HG02981 (cell line): Measurements from ENCODE around the gene ANKRD40.

Source experiments
- ATAC-seq: cut with Tn5 transposase; IDR thresholded peaks from one replicate; pipeline ENCODE4 v1.9.1; 2021; ENCODE audit warnings: mild to moderate bottlenecking, moderate library complexity; ENCODE audit not compliant: unreplicated experiment

ANKRD40 gene

DNA sequence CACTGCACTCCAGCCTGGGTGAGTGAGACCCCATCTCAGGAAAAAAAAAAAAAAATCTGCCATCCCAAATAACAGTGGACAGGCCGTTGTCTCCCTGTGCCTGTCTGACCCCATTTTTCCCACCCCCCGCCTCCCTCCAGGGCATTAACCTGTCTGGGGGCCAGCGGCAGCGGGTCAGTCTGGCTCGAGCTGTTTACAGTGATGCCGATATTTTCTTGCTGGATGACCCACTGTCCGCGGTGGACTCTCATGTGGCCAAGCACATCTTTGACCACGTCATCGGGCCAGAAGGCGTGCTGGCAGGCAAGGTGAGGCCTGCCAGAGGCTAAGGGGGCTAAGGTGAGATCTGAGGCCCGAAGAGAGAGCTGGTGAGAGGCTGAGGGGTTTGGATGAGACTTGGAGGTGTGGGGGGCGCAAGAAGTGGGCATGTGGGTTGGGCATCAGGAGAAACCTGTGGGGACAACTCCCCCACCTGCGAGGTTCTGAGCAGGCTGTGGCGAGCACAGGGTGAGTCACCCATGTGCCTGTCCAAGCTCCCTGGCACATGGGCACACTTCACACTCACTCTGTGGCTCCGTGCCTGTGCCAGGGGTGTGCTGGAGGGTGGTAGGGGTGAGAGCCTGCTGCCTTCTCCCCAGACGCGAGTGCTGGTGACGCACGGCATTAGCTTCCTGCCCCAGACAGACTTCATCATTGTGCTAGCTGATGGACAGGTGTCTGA lies 34.7 kb downstream of the ANKRD40 start:
- no peak for ATAC-seq

DNA sequence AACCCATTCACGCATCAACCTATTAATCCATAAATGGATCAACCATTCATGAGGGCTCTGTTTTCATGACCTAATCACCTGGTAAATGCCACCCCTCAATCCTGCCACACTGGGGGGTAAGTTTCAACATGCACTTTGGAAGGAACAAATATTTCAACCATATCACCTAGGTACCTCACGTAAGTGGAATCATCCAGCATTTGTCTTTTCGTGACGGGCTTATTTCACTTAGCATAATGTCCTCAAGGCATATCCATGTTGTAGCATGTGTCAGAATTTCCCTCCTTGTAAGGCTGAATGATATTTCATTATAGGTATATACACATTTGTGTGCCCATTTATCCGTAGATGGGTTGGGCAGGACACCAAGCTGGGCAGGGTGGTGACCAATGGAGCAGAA lies 35.6 kb downstream of the ANKRD40 start:
- no peak for ATAC-seq

DNA sequence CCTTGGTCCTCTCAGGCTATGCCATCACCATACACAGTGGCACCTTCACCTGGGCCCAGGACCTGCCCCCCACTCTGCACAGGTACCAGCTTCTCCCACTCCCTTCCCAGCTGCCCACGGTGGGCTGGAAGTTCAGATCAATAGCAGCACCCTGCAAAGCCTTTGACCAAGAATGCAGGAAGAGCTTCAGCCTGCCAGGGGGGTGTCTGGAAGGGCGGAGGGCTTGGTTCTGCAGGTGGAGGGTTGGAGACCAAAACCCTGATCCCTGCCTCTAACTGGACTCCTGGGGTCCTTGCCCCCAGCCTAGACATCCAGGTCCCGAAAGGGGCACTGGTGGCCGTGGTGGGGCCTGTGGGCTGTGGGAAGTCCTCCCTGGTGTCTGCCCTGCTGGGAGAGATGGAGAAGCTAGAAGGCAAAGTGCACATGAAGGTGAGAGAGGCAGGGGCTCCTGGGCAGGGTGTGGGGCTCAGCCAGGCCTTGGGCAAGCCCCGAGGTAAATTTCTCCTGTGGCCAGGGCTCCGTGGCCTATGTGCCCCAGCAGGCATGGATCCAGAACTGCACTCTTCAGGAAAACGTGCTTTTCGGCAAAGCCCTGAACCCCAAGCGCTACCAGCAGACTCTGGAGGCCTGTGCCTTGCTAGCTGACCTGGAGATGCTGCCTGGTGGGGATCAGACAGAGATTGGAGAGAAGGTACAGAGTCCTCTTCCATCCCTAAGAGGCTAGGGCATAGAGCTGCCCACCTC lies 38.7 kb downstream of the ANKRD40 start:
- no peak for ATAC-seq

DNA sequence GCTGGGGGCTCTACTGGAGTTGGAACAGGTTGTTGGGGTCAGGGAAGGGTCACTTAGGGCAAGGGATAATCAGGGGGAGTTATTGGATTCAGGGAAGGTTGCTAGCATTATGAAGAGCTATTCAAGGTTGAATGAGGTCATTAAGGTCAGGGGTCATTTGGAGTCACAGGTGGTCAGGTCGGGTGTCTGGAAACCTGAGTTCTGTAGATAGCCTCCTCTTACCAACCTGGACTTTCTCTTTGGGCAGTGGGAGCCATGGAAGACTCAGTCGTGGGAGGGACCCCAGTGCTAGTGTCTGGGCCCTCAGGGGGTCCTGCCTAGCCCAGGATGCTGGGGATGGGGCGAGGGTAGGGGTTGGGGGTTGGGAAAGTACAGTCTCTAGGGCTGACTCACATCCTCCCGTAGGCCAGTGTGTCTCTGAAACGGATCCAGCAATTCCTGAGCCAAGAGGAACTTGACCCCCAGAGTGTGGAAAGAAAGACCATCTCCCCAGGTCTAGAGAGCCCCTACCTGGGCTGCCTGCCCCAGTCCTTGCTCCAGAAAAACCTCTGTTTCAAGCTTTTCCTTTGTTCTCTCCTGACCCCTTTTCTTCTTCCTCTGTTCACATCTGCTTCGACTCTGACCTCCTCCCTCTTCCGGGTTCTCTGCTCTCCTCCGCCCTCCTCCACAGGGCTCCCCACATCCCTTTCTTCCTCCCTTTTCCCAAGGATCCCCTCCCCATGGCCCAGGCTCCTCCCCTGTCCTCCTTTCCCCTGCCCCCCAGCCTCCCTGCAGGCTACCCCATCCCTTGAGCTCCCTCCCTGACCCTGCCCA lies 39.5 kb downstream of the ANKRD40 start:
- no peak for ATAC-seq

DNA sequence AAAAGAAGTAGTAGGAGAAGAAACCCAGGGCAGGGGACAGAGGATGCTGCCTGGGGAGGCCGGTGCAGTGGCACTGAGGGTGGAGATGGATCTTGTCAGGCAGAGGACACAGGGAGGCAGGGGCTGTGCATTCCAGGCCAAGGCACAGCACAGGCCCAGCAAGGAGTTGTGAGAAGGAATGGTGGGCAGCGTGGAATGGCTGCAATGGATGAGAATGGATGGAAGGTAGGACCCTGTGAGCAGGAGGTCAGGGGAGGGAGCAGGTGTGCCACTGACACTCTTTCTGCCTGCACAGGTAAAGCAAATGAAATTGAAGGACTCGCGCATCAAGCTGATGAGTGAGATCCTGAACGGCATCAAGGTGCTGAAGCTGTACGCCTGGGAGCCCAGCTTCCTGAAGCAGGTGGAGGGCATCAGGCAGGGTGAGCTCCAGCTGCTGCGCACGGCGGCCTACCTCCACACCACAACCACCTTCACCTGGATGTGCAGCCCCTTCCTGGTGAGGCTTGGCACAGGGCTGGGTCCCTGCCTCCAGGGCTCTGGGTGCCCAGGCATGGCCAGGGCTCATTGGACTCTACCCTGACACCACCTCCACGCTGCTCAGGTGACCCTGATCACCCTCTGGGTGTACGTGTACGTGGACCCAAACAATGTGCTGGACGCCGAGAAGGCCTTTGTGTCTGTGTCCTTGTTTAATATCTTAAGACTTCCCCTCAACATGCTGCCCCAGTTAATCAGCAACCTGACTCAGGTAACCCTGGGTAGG lies 40.3 kb downstream of the ANKRD40 start:
- ATAC-seq = no peak

DNA sequence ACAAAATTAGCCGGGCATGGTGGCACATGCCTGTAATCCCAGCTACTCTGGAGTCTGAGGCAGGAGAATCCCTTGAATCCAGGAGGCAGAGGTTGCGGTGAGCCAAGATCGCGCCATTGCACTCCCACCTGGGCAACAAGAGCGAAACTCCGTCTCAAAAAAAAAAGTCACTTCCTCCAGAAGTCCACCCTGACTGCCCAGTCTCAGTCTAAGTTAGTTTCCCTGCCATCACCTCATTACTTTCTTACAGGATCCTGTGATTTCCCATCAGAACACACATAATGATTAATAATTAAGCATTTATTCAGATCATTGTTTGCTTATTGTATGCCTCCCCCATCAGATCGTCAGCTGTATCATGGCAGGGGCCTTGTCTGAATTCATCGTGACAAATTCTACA lies 41.4 kb downstream of the ANKRD40 start:
- no peak for ATAC-seq

DNA sequence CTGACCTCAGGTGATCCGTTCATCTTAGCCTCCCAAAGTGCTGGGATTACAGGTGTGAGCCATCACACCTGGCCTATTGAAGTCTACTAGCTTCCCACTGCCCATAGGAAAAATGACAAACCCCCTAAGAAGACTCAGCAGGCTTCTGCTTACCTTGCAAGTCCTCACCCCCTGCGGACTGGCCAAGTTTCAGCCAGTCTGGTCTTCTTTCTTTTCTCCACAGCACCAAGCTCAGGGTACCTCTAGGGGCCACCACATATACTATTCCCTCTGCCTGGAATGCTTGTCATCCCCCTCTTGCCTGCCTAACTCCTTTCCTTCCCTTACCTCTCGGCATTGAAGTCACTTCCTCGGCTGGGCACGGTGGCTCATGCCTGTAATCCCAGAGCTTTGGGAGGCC lies 41.9 kb downstream of the ANKRD40 start:
- no peak for ATAC-seq

DNA sequence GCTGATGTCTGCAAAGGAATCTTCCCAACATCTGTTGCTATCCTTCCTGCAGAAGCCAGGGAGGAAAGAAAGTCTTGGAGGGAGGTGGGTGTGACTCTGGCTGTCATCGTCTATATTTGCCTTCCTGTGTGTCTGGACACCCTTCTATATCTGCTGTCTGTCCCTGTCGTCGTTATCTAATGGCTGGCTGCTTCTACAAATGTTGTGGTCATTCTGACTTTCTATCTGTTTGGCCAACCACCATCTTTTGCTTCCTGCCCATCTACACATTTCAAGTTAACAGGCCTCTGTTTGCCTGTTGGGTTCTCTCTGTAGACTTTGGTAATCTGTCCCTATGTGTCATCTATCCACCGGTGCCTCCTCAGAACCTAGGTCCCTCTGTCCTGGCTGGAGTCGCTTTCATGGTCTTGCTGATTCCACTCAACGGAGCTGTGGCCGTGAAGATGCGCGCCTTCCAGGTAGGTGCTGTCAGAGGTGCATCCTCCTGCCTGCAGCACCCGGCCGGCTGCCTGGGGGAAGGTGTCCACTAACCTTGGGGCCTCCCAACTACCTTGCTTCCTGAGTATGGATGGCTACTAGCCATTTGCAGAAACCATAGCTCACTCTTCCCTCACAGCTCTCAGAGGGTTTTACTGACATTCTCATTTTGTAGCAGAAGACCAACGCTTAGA lies 42.8 kb downstream of the ANKRD40 start:
- ATAC-seq = no peak

DNA sequence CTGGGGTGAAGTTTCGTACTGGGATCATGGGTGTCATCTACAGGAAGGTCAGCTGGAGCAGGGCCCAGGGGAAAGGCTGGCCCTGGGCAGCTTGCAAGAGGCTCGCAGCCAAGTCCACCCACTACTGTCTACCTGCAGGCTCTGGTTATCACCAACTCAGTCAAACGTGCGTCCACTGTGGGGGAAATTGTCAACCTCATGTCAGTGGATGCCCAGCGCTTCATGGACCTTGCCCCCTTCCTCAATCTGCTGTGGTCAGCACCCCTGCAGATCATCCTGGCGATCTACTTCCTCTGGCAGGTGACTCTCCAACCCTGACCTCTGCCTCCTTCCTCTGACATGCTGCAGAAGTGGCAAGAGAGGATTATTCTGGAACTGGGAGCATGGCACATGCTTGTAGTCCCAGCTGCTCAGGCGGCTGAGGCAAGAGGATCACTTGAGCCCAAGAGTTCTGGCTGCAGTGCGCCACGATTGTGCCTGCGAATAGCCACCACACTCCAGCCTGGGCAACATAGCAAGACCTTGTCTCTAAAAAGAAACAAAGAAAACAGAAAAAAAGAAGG lies 43.8 kb downstream of the ANKRD40 start:
- ATAC-seq = no peak

DNA sequence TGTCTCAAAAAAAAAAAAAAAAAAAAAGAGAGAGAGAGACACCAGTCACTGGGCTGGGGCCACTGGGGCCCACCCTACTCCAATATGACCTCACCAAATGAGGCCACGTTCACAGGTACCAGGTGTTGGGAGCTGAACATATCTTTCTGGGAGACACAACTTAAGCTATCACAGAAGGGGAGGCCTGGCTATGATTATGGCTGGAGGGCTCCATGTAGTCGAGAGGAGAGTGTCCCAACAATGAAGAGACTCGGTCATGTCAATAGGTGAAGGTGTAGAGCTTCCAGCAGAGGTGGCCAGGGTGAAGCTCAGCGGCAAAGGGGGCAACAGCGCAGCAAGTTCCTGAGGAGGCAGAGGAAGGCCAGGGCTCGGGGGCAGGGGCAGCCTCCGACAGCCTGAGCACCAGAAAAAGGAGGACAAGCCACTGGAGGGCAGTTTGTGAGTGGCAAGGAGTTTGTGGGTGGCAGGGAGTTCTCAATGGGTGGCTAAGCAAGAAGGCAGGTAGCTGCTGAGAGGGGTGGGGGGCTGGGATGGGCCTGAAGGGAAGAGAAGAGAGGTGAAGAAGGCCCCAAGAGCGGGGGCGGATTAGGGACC lies 45.0 kb downstream of the ANKRD40 start:
- no peak for ATAC-seq

DNA sequence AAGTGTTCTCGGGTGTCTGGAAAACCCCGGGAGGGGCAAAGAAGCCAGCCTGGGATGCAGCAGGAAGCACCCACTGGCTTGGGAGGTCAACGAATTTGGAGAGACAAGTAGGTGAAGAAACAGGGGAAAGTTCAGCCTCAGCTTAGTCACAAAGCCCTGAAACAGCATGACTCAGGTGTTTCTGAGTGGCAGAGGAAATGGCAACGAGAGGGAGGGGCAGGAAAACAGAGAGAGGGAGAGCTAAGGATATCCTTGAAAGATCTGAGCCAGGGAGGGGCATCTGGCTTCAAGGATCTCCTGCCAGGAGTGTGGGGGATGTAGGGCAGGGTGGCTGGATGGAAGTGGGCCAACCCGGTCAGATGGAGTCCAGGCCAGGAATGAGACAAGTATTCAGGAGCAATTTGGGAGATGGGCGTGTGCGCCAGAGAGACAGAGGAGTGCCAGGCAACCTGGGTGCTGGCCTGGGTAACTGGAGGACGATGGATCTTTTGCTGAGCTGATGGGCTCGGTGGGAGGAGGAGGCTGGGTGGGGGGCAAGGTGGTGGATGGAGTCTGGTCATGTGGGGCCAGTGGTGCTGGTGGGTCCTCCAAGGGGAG lies 45.8 kb downstream of the ANKRD40 start:
- no peak for ATAC-seq

DNA sequence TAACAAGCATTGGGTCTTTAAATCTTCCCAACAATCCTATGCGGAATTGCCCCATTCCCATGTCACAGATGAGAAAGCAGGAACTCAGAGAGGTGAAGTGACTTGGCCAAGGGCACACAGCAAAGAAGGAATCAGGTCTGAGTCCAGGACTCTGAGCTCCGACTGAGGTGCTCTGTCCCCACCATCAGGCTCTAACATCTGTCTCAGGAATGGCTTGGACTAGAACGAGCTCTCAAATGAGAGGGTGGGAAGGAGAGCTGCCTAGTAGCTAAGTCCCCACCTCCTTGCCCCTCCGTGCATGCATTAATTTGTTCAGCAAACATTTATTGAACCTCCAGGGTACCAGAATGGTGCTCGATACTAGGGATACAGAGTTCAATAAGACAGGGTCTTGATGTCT lies 46.4 kb downstream of the ANKRD40 start:
- ATAC-seq = no peak

DNA sequence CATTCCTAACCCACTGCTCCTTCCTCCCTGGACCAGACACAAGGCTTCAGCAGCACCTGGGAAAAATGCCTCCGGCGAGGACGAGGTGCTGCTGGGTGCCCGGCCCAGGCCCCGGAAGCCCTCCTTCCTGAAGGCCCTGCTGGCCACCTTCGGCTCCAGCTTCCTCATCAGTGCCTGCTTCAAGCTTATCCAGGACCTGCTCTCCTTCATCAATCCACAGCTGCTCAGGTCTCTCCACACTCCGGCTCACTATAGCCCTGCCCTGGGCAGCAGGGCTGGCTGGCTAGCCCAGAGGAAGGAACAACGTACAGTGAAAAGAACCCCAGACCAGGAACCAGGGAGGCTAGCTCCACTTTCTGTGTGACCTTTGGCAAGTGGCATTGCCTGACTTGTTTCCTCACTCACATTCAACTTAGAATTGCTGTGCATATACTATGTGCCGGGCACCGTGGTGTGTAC lies 46.8 kb downstream of the ANKRD40 start:
- ATAC-seq = no peak

DNA sequence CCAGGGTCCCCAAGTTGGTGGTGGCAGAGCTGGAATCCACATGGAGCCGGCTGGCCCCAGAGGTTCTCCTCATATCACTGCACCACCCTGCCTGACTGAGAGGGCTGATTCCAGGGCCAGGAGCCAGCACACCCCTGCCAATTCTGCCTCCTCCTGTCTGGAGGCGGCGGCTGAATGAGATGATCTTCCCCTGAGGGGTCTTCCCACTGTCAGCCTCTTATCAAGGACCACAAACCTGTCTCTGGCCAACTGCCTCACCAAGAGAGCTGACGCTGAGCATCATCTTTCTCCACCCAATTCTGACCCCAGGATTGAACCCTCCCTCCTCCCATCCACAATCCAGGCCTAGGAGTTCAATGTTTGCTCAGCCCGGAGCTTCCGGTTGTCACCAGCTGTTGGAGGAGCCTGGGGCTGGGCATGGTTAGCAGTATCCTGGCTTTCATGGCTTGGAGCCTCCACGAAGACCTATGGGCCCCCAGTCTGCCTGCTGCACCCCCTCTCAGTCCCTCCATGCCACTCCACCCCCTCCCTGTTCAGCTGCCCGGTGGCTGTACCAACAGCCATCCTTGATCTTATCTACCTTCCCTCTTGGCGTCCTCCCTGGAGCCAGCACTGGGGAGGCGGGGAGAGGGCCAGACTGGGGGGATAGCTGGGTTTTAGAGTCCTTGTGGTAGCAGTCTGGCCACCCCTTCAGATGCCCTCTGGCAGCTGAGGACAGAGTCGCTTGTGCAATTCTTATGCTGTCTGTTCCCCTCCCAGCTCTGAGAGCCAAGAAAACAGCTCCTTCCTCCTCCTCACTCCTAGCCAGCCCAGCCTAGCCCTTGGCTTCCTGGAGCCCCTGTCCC lies 47.5 kb downstream of the ANKRD40 start:
- ATAC-seq = no peak

DNA sequence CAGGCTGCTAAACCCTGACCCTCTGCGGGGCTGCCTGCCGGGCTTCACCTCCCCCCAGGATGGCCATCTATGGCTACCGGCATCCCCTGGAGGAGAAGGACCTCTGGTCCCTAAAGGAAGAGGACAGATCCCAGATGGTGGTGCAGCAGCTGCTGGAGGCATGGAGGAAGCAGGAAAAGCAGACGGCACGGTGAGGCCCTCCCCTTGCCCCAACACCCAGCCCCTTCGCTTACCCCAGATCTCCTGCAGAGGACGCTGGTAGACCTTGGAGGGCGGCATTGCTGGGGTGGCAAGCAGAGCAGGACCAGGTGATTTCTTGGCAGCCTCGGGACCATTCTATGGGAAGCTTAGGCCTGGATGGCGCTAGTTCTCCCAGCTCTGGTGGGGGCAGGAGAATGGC lies 48.5 kb downstream of the ANKRD40 start:
- no peak for ATAC-seq

DNA sequence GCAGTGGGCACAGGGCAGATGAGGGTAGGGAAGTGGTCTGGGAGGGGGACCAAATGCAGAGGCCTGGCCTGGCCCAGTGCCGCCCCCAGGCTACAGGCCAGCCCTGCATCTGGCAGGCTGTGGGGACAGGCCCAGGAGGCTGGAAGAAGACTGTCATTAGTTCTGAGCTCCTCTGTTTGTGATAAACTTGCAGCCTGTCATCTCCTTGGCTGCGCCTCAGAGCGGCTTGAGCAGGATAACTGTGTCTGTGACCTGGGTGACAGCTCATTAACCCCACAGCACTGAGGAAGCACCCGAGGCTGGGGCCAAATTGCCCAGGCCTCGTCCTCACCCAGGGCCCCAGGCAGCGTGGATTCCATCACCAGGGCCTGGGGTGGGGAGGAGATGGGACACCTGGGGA lies 49.1 kb downstream of the ANKRD40 start:
- ATAC-seq = no peak

DNA sequence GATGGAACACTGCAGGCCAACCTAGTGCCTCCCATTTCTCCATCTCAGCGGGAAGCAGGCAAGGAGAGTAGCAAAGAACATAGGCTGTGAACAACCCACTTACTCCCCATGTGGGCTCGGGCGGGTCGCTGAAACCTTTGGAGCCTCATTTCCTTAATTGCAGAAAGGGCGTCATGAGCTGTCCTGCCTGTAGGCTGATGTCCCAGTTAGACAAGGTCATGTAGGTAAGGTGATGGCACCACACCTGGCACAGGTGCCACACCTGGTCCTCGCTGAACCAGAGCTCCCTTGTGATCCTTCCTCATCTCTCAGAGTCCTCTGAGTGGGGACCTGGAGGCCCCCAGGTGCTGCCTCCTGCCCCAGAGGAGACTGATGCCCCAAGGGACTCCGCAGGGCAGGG lies 50.1 kb downstream of the ANKRD40 start:
- ATAC-seq = no peak

DNA sequence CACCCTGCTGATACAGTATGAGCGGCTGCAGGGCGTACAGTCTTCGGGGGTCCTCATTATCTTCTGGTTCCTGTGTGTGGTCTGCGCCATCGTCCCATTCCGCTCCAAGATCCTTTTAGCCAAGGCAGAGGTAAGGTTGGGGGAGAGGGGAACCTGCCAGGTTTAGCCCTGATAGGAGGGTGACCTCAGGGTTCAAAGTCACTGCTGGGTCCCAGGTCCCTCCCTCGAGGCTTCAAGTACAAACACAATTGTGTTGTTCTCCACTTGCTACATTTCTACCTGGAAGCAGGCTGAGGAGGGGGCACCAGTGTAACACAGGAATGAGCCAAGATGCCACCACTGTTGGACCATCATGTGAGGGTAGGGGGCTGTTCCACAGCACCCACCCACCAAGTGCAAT lies 50.7 kb downstream of the ANKRD40 start:
- no peak for ATAC-seq
